EH (cell line): ENCODE measurements around the gene CPED1.

Experiments
- DNase-seq: peaks from one replicate; pipeline ENCODE4 v3.0.0-alpha.2; 2015; ENCODE audit warnings: low read depth

The CPED1 gene

DNA sequence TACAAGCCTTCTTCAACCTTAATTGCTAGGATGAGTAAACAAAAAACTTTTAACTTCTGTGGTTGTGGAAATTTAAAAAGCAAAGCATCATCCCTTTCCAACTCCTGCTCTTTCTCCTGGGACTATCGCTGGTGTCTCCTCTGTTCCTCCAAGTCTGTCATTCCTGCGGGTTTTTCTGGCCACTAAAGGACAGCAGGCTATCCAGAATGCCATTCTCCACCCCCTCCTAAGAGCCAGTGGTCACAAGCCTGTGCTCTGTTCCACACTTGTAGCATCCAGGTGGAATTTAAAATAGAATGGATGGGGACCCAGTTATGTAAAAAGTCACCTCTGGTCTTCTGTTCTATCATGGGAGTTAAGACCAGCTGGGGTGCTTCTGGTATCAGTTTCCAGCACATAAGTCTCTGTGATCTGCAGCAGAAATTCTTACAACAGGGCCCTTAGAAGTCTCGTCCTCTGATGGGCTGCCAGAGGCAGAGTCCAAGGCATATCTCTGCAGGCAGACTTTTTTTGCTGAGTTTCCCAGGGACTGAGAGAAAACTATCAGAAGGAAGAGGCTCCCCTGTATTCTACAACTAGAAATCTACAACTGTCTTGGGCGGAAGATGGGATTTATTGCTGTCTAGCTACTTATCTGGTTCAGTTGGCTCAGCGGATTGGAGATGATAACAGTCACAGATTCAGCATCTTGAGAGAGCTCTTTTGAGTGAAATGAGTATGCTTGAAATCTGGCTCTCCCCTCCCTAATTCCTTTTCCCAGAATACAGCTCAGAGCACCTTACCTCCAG is 335.2 kb downstream of the CPED1 start:
- peak; percentile 16 for DNase-seq

DNA sequence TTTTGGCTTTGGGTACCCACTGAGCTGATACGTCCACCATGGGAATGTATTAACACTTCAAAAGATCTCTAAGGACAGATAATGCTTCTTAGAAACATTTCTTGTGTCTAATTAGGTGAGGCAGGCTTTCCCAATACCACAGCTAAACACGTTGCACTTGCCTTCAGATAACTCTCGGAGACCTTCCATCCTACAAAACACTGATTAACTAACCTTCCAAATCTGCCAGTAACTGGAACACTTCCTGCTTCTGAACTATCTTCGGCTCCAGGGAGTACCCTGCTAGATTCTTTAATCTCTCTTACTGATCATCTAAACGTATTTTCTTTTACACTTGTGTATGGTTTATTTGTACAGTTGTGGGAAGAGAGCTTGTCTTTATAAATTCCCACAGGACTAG is 339.2 kb downstream of the CPED1 start:
- no peak for DNase-seq

DNA sequence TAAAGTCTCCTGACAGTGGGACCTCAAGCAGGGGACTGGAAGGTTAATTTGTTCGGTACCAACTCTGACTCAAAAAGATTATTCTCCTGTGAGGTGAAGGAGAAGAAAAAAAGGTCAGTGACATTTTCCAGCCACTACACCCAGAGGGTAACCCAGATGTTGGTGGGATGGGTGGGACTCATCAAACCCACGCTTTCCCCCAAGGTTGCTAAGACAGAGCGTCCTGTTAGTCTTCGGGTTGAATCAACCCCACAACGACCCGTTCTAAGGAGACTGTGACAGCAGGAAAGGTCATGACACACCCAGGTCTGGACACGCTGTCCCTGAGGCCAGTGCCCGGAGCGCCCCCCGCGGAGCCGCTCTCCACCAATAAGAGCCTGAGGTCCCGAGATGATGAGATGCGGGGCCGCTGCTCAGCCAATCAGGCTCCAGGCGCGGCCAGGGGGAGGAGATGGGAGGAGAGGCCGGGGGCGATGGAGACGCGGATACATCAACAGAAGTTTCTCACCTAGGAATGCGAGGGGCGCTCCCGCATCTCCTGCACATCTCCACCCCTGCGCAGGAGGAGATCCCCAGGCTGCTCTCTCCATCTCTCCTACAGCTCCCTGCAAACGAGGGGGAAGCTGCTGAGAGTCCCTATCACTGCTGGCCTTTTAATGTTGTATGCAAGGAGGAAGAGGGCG is 340.1 kb downstream of the CPED1 start, which contains the start of gene WNT16:
Gene WNT16, plus strand, starts transcription at position 493 of the 683 bp plus-strand sequence. CDS start 293 bp downstream, outside the sequence.
- DNase-seq, result peak; percentile 40

DNA sequence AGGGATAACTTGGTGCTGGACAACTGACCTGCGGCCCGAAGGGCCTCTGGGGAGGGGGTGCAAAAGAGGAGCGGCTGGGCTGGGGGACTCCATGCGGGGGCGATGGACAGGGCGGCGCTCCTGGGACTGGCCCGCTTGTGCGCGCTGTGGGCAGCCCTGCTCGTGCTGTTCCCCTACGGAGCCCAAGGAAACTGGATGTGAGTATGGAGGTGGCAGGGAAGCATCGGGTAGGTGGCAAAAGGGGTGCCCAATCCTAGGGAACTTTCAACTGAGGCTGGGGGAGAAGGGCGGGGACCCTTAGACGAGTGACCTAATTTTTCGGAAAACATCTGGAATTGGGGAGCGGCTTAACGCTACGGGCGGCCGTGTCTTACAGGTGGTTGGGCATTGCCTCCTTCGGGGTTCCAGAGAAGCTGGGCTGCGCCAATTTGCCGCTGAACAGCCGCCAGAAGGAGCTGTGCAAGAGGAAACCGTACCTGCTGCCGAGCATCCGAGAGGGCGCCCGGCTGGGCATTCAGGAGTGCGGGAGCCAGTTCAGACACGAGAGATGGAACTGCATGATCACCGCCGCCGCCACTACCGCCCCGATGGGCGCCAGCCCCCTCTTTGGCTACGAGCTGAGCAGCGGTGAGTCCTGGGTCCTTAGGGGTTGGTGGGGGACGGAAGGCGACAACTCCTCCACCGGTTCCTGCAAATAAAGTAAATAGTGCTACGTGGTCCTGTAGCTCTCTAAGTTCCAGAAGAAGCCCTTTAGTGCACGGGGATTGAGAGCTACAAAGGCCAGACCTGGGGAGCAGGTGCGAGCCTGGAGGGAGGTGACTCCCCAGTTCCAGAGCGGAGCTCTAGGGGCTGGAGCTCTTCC is 340.9 kb downstream of the CPED1 start:
- DNase-seq, result peak; percentile 22

DNA sequence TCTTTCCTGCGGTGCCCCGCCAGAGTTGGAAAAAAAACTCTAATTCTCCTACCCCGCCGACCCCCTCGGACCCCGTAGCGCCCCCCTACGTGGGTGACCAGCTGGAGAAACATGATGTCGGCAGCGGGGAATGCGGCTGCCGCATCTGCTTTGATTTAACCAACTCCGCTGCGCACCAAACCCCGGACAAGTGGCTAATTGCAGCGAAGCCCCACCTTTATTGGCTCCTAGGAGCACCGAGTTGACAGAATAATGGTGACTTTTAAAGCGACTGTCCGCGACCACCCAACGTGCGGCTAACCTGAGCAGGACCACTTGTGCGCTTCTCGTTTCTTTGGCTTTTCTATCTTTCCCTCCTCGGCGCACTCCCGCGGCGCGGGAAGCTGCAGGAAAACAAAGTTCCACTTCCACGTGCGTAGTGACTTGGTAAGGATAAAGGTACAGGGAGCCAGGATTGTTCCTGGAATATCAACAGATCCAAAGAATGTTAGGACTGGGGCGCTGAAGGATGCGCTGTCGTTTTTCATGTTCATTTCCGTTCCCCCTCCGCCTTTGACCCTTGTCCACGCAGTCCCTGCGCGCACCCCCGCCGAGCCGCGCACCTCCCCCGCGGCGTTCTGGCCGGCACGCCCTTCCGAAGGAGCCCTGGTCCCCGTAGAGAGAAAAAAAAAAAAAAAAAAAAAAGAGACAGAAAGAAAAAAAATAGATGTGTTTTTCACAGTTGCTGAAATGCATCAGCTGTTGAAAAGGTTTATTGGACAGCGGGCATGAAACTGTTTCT is 341.7 kb downstream of the CPED1 start:
- DNase-seq, result peak; percentile 34

DNA sequence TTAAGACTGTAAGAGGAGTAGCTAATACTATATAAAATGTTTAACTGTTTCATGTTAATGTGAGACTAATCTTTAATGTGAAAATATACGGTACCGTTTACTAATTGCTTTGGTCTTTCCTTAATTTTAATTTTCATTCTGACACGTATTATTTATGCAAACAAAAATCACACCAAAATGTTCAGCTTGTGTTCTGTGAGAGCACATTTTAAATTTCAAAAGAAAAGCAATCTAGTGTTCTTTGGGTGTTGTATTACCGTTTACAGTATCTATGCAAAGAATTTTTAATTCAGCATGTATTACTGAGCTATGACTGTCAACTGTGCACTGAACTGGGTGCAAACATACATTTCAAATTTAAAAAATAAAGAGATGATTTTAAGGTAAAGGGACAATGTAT is 342.5 kb downstream of the CPED1 start:
- DNase-seq, result no peak

DNA sequence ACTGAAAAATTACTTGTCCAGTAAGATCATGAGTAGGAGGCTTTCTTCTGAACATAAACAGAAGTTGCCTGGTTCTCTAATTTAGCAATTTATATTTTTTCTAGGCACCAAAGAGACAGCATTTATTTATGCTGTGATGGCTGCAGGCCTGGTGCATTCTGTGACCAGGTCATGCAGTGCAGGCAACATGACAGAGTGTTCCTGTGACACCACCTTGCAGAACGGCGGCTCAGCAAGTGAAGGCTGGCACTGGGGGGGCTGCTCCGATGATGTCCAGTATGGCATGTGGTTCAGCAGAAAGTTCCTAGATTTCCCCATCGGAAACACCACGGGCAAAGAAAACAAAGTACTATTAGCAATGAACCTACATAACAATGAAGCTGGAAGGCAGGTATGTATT is 343.1 kb downstream of the CPED1 start:
- no peak for DNase-seq

DNA sequence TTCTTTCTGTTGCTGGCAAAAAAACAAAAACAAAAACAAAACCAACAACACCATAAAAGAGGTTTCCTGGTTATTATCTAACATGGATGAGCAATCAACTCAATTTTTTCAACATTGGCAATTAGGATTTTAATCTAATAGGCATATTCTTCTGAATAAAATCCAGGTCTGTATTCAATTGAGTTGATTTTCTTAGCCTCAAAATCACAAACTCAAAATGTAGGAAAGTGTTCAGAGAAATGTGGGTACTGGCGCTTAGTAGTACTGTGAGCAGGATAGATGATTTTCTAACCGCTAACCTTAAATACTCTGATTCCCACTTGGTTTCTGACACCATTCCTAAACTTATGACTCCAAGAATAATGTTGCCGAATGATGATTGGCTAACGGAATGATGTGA is 345.9 kb downstream of the CPED1 start:
- DNase-seq, result no peak

DNA sequence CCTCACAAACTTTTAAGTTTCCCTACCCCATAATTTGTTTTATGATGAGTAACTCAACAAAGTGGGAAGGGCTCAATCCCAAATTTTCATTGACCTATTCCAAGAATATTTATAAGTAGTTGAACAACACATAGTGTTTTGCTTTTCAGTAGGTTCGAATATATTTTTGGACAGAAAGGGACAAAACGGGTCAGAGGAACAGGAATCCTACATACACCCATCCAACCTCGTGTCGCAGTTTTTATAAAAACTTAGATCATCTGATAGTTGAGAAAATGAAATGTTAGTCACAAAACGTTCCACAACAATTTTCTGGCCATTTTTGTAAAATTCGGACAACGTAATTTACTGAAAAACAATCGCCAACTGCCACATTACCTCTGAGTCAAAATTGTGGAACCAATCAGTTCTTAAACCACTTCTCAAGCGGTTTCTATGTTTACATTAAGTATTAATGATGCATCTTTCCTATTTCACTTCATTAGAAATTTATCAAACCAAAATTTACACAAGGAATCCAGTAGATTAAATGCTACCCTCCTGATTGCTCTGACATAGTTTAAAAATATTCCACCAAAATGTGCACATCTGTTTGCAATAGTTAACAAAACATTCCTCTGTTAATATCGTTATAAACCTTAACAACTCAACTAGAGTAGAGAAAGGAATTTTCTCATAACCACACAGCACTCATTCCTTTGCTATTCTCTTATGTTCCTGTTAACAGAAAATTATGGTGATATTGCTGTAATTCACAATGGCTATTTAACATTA is 346.6 kb downstream of the CPED1 start:
- DNase-seq, result peak; percentile 73

DNA sequence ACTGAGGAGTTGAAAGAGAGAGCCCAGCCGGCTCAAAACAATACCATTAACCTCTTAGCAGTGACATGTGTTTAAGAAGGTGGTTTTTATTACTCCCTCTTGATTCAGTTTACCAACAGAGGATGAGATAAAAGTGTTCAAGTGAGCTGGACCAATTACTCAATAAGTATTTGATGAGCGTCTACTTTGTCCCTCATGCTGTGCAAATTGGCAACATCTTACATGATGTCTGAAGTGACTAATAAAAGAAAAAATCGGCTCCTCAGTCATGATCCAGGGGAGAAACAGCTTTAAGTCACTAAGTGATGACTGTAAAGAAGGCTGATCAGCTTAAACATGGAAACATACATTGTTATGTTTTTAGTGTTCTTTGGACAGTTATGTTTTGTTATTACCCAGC is 348.1 kb downstream of the CPED1 start:
- DNase-seq, result peak; percentile 44

DNA sequence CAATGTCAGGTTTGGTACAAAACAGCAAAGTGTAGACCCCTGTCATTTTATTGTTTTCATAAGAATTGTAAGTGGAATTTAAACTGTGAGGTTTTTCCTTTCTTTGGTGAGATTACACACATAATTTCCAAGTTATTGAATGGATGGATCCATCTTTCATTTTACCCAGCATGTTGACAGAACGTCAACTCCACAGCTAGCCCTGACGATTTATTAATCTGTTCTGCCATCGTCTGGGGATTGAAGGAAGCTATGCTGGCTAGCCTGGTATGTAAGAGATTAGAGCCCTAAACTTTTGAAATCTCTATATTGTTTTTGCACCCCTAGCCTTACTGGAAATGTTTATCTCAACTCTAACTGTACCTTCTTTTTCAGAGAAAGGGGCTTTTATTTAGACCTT is 348.9 kb downstream of the CPED1 start:
- DNase-seq, result peak; percentile 19

DNA sequence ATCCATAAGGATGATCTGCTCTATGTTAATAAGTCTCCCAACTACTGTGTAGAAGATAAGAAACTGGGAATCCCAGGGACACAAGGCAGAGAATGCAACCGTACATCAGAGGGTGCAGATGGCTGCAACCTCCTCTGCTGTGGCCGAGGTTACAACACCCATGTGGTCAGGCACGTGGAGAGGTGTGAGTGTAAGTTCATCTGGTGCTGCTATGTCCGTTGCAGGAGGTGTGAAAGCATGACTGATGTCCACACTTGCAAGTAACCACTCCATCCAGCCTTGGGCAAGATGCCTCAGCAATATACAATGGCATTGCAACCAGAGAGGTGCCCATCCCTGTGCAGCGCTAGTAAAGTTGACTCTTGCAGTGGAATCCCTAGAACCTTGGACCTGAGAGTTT is 350.6 kb downstream of the CPED1 start:
- no peak for DNase-seq

DNA sequence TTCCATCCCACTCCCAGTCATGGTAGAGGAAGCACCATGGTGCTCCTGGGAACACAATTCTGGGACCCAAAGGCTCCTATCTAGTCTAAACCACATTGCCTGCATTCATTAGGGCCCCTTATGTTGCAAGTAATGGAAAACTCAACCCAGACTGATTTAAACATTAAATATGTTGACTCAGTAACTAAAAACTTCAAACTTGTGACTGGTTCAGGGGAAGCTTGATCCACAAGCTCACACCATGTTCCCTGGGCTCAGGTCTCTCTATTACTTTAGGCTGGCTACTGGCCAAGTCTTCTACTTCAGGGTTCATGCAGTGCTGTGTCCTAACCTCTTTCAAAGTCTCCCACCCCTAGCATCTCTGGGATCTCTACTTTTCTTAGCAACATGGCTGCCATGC is 353.4 kb downstream of the CPED1 start:
- DNase-seq, result peak; percentile 40

DNA sequence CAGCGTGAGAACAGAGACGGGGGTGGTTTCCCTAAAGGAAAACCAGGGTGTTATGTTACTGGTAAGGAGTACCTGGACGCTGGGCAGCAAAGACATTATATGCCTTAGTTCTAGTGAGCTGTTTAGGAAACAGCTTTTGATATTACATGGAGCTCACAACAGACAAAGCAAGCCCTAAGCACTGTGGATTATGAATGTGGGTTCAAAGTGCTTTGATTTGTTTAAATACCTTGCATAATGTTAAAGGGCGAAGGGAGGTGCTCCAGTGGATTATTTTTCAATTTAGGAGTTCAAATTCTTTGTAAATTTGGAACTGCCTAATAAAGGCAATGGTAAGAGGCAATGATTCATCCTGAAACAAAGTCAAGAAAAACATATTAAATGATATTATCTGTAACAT is 354.1 kb downstream of the CPED1 start:
- DNase-seq, result peak; percentile 11

DNA sequence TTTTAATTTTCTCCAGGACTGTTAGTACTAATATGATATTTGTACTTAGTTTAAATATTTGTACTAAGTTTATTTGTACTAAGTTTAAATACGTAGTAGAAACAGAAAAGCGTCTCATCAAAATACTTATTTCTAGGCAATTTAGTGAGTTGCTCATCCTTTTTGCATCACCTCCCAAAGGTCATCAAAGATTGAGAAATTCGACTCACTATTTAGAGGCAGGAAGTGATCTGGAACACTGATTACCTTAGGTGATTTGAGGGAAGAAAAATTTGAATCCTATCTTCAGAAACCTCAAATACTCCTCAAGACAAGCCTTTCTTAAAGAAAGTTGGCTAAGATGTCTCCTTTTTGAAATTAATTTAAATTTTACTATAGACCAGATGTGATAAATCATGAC is 354.8 kb downstream of the CPED1 start:
- DNase-seq, result peak; percentile 23

DNA sequence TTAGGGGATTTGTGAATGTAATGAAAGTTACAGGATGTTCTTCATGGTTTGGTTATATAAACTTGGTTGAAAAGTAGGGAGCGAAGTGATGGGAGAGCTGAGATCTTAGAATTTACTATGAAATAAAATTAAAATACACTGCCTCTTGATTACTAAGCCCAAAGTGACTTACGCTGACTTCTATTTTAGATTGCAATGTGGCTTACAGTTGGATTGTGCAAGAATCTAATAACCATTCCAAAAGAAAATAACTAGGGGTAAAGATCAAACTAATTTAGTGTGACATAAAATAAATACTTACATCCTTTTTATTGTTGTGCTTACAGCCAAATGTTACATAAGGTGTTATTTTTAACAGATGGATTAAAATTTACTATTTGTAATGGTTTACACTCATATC is 355.6 kb downstream of the CPED1 start:
- DNase-seq, result peak; percentile 31

DNA sequence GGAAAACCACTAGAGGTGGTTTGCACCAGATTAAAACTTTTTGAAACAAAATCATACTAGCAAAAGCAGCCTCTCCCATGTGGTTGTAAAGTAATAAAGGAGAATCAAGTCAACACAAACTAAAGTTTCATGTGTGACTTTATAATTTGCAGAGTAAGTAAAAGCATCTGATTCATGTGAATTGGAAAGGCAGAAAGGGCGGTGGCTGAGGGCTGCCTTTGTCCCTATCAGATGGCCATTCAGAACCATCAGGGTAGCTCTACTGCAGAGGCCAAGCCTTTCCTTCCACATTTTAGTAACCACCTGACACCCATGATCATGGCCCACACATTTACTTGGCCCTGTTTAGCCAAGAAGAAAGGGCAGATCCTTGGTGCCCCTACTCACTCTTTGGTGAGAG is 356.0 kb downstream of the CPED1 start:
- DNase-seq, result no peak
